Stimulated activated naive B cell treated with anti-CD40 and anti-IgM and Interleukin-4, amounts not matched to agents 10 μg/mL and 1 μg/mL and 100 μg/mL, for 72 hours (primary cell): ENCODE results near the gene ACTG2.
"Not testable (repeated sequence)": the region's sequence is repeated elsewhere in the genome, so short reads cannot be mapped to it uniquely, and the experiment has no call there.

Experiments used
- ATAC-seq, 2 donors: fragments of 150-1000 bp; cut with Tn5 transposase; replicated peaks; 2 replicates each; pipeline ENCODE4 v1.10.0; 2021; ENCODE audit warnings: moderate library complexity in 1 of 2
- DNase-seq: peaks from one replicate; pipeline ENCODE4 v3.0.0; 2021
- H3K27ac Mint-ChIP-seq: one replicate; pipeline ENCODE4 v1.8.0; 2022; ENCODE audit warnings: mild to moderate bottlenecking, mixed read lengths
- H3K27me3 Mint-ChIP-seq, 2 donors: one replicate each; pipeline ENCODE4 v1.8.0; 2022; ENCODE audit warnings: mixed read lengths in 2 of 2
- H3K36me3 Mint-ChIP-seq, 2 donors: one replicate each; pipeline ENCODE4 v1.8.0; 2022; ENCODE audit warnings: mixed read lengths in 2 of 2, mild to moderate bottlenecking in 1 of 2
- H3K4me1 Mint-ChIP-seq, 2 donors: one replicate each; pipeline ENCODE4 v1.8.0; 2022; ENCODE audit warnings: mixed read lengths in 2 of 2, mild to moderate bottlenecking in 1 of 2
- H3K4me3 Mint-ChIP-seq, 2 donors: one replicate each; pipeline ENCODE4 v1.8.0; 2022; ENCODE audit warnings: mild to moderate bottlenecking in 2 of 2, mixed read lengths in 2 of 2, moderate library complexity in 1 of 2
- H3K9me3 Mint-ChIP-seq, 2 donors: one replicate each; pipeline ENCODE4 v1.8.0; 2022; ENCODE audit warnings: mixed read lengths in 2 of 2, mild to moderate bottlenecking in 1 of 2

Gene ACTG2

GRCh38 chr2:73885406-73885805 is 7.4 kb upstream of the ACTG2 start:
- DNase-seq (no peak), ATAC-seq (no peak)
- Mint-ChIP-seq H3K27ac (no peak overlapping the region), H3K4me1 (peaks cover 7 to 14% of the 10 kb centered on the region in 2 donors), H3K4me3 (no peak overlapping the region), H3K36me3 (no peaks in the 10 kb centered on the region), H3K9me3 (peaks cover 0 to 2% of the 10 kb centered on the region in 2 donors), H3K27me3 (peaks cover 23 to 38% of the 10 kb centered on the region in 2 donors)

GRCh38 chr2:73886357-73886756 is 6.5 kb upstream of the ACTG2 start:
- no peak overlapping the region for H3K27ac Mint-ChIP-seq
- H3K27me3 Mint-ChIP-seq, result peaks cover 24 to 38% of the 10 kb centered on the region in 2 donors
- no peak overlapping the region for H3K4me3 Mint-ChIP-seq
- H3K36me3 Mint-ChIP-seq, result no peaks in the 10 kb centered on the region
- peaks cover 7 to 14% of the 10 kb centered on the region in 2 donors for H3K4me1 Mint-ChIP-seq
- H3K9me3 Mint-ChIP-seq, result peaks cover 0 to 2% of the 10 kb centered on the region in 2 donors
- DNase-seq (no peak), ATAC-seq (peak; percentile 66 to 73)

GRCh38 chr2:73887596-73888353 is 5.0 kb upstream of the ACTG2 start:
- peaks cover 24 to 38% of the 10 kb centered on the region in 2 donors for H3K27me3 Mint-ChIP-seq
- ATAC-seq, H3K9me3 Mint-ChIP-seq, H3K4me3 Mint-ChIP-seq, H3K27ac Mint-ChIP-seq, DNase-seq, H3K36me3 Mint-ChIP-seq: not testable (repeated sequence)
- H3K4me1 Mint-ChIP-seq, result peaks cover 7 to 14% of the 10 kb centered on the region in 2 donors

GRCh38 chr2:73888388-73888787 is 4.4 kb upstream of the ACTG2 start:
- DNase-seq (no peak), ATAC-seq (no peak)
- no peak overlapping the region for H3K27ac Mint-ChIP-seq
- H3K9me3 Mint-ChIP-seq, result peaks cover 0 to 2% of the 10 kb centered on the region in 2 donors
- peaks cover 20 to 35% of the 10 kb centered on the region in 2 donors for H3K27me3 Mint-ChIP-seq
- no peak overlapping the region for H3K4me3 Mint-ChIP-seq
- no peaks in the 10 kb centered on the region for H3K36me3 Mint-ChIP-seq
- H3K4me1 Mint-ChIP-seq, result peaks cover 7 to 14% of the 10 kb centered on the region in 2 donors

DNA sequence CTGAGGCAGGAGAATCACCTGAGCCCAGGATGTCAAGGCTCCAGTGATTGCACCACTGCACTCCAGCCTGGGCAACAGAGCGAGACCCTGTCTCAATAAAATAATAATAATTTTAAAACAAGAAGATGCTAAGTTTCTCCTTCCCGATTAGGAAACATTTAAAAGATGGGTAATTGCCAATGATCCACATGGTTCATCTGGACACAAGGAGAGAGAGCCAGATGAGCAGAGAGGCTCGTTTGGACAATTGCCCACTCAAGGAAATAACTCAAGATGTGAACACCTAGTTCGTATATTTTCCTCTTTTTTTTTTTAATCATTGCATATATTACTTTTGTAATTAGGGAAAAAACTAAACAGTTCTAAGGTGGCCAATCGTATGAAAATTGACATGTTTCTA is 3.6 kb upstream of the ACTG2 start:
- H3K9me3 Mint-ChIP-seq, result peaks cover 0 to 2% of the 10 kb centered on the region in 2 donors
- ATAC-seq (no peak), DNase-seq (no peak)
- no peak overlapping the region for H3K4me3 Mint-ChIP-seq
- H3K36me3 Mint-ChIP-seq, result no peaks in the 10 kb centered on the region
- H3K27me3 Mint-ChIP-seq, result peaks cover 18 to 34% of the 10 kb centered on the region in 2 donors
- H3K27ac Mint-ChIP-seq, result no peak overlapping the region
- H3K4me1 Mint-ChIP-seq, result peaks cover 7 to 14% of the 10 kb centered on the region in 2 donors

DNA sequence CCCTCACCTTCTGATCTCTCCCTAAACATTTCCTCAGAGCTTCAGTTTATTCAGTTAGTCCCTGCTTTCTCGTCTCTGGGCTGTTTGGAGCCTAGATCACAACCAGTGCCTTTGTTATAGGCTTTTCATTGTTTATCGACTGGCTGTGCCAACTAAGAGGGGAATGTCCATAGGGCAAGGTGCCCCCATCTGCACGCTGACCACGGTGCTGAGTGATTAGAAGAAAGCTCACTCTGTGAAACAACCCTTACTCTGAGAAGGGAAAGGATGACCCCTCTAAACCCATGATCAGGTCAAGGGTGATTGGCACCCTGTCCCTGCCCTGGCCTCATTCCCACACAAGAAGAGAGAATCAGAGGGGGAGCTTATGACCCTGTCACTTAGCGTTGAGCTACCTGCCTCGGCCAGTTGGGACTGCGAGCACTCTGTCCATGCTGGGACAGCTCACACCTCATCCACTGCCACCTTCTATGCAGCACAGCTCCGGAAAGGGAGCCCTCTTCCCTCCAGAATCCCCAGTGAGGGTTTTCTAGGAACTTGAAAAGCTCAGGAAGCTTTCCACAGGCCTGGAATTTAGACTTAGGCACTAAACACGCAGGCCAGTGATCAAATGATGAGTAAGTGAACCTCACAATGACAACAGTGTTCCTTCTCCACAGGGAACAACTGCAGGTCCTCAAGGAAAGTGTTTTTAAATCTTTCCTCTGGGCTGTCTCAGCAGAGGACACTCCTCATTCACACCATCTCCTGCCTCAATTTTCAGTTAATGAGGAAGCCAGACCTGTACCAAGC is 2.3 kb upstream of the ACTG2 start:
- H3K36me3 Mint-ChIP-seq, result no peaks in the 10 kb centered on the region
- DNase-seq, result no peak
- peaks cover 0 to 2% of the 10 kb centered on the region in 2 donors for H3K9me3 Mint-ChIP-seq
- ATAC-seq, result no peak
- peaks cover 7 to 14% of the 10 kb centered on the region in 2 donors for H3K4me1 Mint-ChIP-seq
- H3K27me3 Mint-ChIP-seq, result peaks cover 18 to 42% of the 10 kb centered on the region in 2 donors
- H3K27ac Mint-ChIP-seq, result no peak overlapping the region
- no peak overlapping the region for H3K4me3 Mint-ChIP-seq

GRCh38 chr2:73891276-73891901 is 1.4 kb upstream of the ACTG2 start:
- Mint-ChIP-seq H3K27me3 (peaks cover 15 to 34% of the 10 kb centered on the region in 2 donors), H3K4me1 (peaks cover 5 to 11% of the 10 kb centered on the region in 2 donors), H3K27ac (no peak overlapping the region), H3K4me3 (no peak overlapping the region), H3K36me3 (no peaks in the 10 kb centered on the region), H3K9me3 (peaks cover 0 to 2% of the 10 kb centered on the region in 2 donors)
- no peak for DNase-seq
- ATAC-seq, result no peak

- no peaks in the 10 kb centered on the region for H3K36me3 Mint-ChIP-seq
- H3K27ac Mint-ChIP-seq, result peak overlapping the region; percentile 11
- H3K4me3 Mint-ChIP-seq, result no peak overlapping the region
- no peaks in the 10 kb centered on the region for H3K9me3 Mint-ChIP-seq
- no peak for DNase-seq
- peaks cover 8 to 14% of the 10 kb centered on the region in 2 donors for H3K4me1 Mint-ChIP-seq
- no peak for ATAC-seq
- H3K27me3 Mint-ChIP-seq, result peaks cover 3 to 10% of the 10 kb centered on the region in 2 donors
Observed at GRCh38 chr2:73893764-73894474, 1.1 kb downstream of the ACTG2 start.

GRCh38 chr2:73894475-73894850 is 1.7 kb downstream of the ACTG2 start:
- Mint-ChIP-seq H3K36me3 (no peaks in the 10 kb centered on the region), H3K27ac (no peak overlapping the region), H3K27me3 (peaks cover 3 to 10% of the 10 kb centered on the region in 2 donors), H3K4me3 (no peak overlapping the region), H3K4me1 (peaks cover 8 to 14% of the 10 kb centered on the region in 2 donors), H3K9me3 (no peaks in the 10 kb centered on the region)
- ATAC-seq (no peak), DNase-seq (no peak)

- Mint-ChIP-seq H3K36me3 (no peaks in the 10 kb centered on the region), H3K27ac (no peak overlapping the region), H3K4me1 (peaks cover 8 to 14% of the 10 kb centered on the region in 2 donors), H3K27me3 (peaks cover 4 to 10% of the 10 kb centered on the region in 2 donors), H3K4me3 (no peak overlapping the region), H3K9me3 (no peaks in the 10 kb centered on the region)
- no peak for ATAC-seq
- no peak for DNase-seq
Observed at GRCh38 chr2:73894877-73895276, 2.1 kb downstream of the ACTG2 start.

GRCh38 chr2:73895473-73895872 is 2.7 kb downstream of the ACTG2 start:
- no peak for ATAC-seq
- H3K4me3 Mint-ChIP-seq, result no peak overlapping the region
- no peak for DNase-seq
- H3K27ac Mint-ChIP-seq, result no peak overlapping the region
- H3K36me3 Mint-ChIP-seq, result no peaks in the 10 kb centered on the region
- H3K4me1 Mint-ChIP-seq, result peaks cover 8 to 14% of the 10 kb centered on the region in 2 donors
- H3K27me3 Mint-ChIP-seq, result peaks cover 5 to 16% of the 10 kb centered on the region in 2 donors
- no peaks in the 10 kb centered on the region for H3K9me3 Mint-ChIP-seq

DNA sequence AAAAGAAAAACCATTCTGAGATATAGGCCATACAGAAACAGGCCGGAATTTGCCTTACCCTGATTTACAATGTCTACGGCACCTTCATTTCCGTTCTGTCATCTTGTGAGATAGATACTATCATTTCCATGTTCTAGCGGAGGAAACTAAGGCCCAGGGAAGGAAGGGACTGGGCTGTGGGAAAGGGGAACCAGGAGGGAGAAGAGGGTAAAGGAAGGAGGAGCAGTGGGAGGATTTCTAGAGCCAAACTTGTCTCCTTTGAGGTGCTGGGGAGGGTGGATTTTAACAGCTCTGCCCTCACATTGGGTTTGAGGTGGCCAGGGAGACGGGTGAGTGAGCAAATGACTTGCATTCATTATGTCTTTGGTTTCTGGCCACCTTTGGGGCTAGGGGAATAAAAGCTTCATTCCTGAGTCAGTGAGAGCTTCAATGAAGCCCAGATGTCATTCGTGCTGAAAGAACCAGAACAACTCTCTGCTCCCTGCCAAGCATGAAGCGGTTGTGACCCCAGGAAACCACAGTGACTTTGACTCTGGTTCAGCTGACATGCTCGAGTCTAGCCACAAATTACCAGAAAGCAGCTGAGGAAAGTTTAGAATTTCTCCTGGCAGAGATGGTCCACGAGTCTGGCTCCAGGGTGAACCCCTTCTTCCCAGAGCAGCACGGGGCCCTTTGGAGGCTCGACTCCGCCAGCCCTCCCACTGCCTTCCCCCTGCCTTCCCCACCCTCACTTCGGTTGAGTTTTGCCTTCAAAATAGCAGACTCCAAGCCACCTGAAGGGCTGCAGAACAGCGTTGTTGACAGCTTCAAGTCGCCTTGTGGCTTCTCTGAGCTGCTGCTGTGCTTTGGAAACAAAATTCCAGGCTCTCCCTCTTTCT is 3.8 kb downstream of the ACTG2 start:
- Mint-ChIP-seq H3K27me3 (peaks cover 5 to 28% of the 10 kb centered on the region in 2 donors), H3K36me3 (no peaks in the 10 kb centered on the region), H3K27ac (peak overlapping the region; percentile 70), H3K4me1 (peaks cover 8 to 14% of the 10 kb centered on the region in 2 donors), H3K4me3 (peak overlapping the region in 1 of 2 donors; percentile 18), H3K9me3 (no peaks in the 10 kb centered on the region)
- DNase-seq (peak; percentile 39), ATAC-seq (peak; percentile 95 to 96)

GRCh38 chr2:73897240-73897583 is 4.4 kb downstream of the ACTG2 start:
- H3K27ac Mint-ChIP-seq, result peak overlapping the region; percentile 70
- H3K4me3 Mint-ChIP-seq, result no peak overlapping the region
- peaks cover 5 to 34% of the 10 kb centered on the region in 2 donors for H3K27me3 Mint-ChIP-seq
- peaks cover 8 to 14% of the 10 kb centered on the region in 2 donors for H3K4me1 Mint-ChIP-seq
- H3K36me3 Mint-ChIP-seq, result no peaks in the 10 kb centered on the region
- ATAC-seq (peak; percentile 8 to 13), DNase-seq (no peak)
- no peaks in the 10 kb centered on the region for H3K9me3 Mint-ChIP-seq
